LNCAP (cell line): ENCODE measurements around the gene ERGIC3.

Experiments
- TF ChIP-seq, protein P1 (sequence below): fragments of 450-650 bp; IDR thresholded peaks from 2 replicates; pipeline ENCODE4 v1.5.1; 2017; ENCODE audit warnings: mild to moderate bottlenecking

Gene ERGIC3

GRCh38 chr20:35546127-35546526 is 4.2 kb downstream of the ERGIC3 start:
- TF ChIP-seq, protein P1, sequence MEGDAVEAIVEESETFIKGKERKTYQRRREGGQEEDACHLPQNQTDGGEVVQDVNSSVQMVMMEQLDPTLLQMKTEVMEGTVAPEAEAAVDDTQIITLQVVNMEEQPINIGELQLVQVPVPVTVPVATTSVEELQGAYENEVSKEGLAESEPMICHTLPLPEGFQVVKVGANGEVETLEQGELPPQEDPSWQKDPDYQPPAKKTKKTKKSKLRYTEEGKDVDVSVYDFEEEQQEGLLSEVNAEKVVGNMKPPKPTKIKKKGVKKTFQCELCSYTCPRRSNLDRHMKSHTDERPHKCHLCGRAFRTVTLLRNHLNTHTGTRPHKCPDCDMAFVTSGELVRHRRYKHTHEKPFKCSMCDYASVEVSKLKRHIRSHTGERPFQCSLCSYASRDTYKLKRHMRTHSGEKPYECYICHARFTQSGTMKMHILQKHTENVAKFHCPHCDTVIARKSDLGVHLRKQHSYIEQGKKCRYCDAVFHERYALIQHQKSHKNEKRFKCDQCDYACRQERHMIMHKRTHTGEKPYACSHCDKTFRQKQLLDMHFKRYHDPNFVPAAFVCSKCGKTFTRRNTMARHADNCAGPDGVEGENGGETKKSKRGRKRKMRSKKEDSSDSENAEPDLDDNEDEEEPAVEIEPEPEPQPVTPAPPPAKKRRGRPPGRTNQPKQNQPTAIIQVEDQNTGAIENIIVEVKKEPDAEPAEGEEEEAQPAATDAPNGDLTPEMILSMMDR, result no peak

DNA sequence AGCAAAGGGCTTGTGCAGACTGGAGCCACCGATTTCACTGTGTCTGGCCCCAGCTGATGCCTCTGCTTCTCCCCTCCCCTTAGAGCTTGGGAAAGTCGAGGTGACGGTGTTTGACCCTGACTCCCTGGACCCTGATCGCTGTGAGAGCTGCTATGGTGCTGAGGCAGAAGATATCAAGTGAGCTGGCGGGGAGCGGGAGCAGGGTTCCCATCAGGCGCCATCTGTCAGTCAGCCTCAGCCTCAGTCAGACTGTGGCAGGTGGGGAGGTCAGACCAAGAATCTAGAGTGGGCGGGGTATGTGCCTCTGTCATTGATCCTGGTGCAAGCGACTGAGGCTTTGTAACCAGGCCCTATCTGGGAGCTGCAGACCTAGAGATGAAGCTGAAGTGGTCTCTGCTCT is 5.5 kb downstream of the ERGIC3 start:
- TF ChIP-seq, protein P1, result no peak

- TF ChIP-seq, protein P1, result no peak
Measured at GRCh38 chr20:35551503-35551902, 9.6 kb downstream of the ERGIC3 start.

DNA sequence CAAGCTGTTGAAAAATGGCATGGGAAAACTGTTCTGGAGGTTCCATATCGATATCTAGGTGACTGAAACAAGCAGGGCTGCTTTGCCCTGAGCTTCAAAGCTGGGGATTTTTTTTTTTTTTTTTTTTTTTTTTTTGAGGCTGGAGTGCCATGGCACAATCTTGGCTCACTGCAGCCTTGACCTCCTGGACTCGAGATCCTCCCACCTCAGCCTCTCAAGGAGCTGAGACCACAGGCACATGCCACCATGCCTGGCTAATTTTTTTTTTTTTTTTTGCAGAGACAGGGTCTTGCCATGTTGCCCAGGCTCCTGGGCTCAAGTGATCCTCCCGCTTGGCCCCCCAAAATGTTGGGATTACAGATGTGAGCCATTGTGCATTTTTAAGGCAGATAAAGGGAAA is 11.0 kb downstream of the ERGIC3 start:
- TF ChIP-seq, protein P1, result no peak

DNA sequence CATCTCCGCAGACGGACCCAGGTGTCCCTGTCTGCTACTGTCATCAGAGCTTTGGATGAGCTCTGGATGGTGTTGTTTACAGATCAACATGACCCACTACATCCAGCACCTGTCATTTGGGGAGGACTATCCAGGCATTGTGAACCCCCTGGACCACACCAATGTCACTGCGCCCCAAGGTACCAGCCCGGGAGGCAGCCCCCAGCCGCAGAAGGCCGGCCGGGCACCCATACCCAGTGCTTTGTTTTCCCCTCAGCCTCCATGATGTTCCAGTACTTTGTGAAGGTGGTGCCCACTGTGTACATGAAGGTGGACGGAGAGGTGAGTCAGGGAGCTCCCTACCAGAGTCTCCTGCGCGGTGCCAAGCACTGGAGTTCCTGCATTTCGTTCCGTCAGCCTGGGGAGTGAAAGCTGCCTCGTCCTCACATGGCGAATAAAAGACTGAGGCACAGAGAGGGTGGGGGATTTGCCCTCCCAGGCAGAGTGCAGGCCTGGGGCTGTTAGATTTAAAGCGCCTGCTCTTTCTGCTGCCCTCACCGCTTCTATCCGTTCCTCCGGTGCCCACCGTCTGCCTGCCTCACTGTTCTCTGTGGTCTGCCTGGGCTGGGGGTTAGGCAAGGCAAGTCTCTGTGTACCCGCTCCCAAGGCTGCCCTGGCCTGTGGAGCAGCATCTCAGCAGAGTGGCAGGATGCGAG is 14.2 kb downstream of the ERGIC3 start:
- TF ChIP-seq, protein P1, result no peak

DNA sequence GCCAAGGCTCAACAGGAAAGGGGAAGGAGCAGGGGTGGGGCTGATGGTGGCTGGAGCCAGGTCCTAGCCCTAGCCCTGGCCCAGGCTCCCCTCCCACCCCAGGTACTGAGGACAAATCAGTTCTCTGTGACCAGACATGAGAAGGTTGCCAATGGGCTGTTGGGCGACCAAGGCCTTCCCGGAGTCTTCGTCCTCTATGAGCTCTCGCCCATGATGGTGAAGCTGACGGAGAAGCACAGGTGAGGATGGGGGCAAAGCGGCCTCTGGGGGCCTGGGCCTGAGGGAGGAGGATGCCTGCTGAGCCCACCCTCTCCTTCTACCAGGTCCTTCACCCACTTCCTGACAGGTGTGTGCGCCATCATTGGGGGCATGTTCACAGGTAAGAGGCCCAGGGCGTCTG is 15.0 kb downstream of the ERGIC3 start:
- TF ChIP-seq, protein P1, result no peak

DNA sequence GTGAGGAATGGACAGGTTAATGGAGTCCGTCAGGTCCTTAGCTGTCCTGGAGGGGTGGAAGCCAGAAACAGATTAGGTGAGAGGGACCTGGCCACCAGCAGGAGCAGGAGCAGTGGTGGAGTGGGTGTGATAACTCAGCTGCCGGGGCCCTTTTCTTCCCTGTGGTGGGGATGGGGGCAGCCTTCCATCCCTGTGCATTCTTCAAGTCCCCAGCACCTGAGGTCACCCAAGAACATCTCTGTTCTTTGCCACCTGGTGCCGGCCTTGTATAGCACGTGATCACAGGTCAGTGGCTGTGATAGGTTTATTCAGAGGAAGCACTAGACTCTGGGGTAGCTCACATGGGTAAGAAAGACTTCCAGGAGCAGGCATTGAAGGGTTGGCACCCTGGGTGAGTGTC is 16.6 kb downstream of the ERGIC3 start:
- TF ChIP-seq, protein P1, result no peak
